ENCODE results near the gene SASH3. TPM values are rescaled to one million over a fixed set of nuclear protein-coding genes. Genes with fewer than 3 reads are reported as not detected.

SASH3 gene
- total and polyA plus RNA-seq, 8 donors: 0.58 to 12.1 (median 3.5) TPM; not detected in 1

GRCh38 chrX:129795584-129795983 lies 15.8 kb downstream of the SASH3 start:
- Histone ChIP-seq H3K36me3 (peaks cover 0 to 23% (median 5%) of the 10 kb centered on the region in 4 donors), H3K27me3 (no peaks in the 10 kb centered on the region), H3K9me3 (no peaks in the 10 kb centered on the region), H3K4me1 (no peaks in the 10 kb centered on the region), H3K27ac (no peak overlapping the region), H3K4me3 (no peak overlapping the region)
- DNase-seq: no peak
- intact Hi-C loops (cut with DNase I; ENCODE audit: low total_unique reads): no loop called here
- TF ChIP-seq CTCF (IDR thresholded peaks at IDR 0.05) (no peak), POLR2A (IDR thresholded peaks at IDR 0.05) (no peak), EP300 (IDR thresholded peaks at IDR 0.05) (no peak), POLR2AphosphoS5 (IDR thresholded peaks at IDR 0.05) (no peak)
- 75 to 93% (median 86%) methylated on average over 1 of the region's 1 CpG for WGBS, 5 donors

- DNase-seq: no peak
- no peaks in the 10 kb centered on the region for H3K27me3 ChIP-seq
- no peaks in the 10 kb centered on the region for H3K9me3 ChIP-seq
- no peak overlapping the region for H3K27ac ChIP-seq
- intact Hi-C loops (cut with DNase I; ENCODE audit: low total_unique reads): no loop called here
- H3K36me3 ChIP-seq: peaks cover 0 to 18% (median 5%) of the 10 kb centered on the region in 4 donors
- TF ChIP-seq POLR2AphosphoS5 (IDR thresholded peaks at IDR 0.05): no peak
- no peak for TF ChIP-seq CTCF (IDR thresholded peaks at IDR 0.05)
- TF ChIP-seq EP300 (IDR thresholded peaks at IDR 0.05): no peak
- no peak for TF ChIP-seq POLR2A (IDR thresholded peaks at IDR 0.05)
- H3K4me1 ChIP-seq: no peaks in the 10 kb centered on the region
- no peak overlapping the region for H3K4me3 ChIP-seq
- WGBS, 5 donors: 66 to 96% (median 96%) methylated on average over 3 to 4 of the region's 4 CpGs
These were observed 17.6 kb downstream of the SASH3 start for GRCh38 chrX:129797251-129797906.

- H3K9me3 ChIP-seq: no peaks in the 10 kb centered on the region
These were observed 18.7 kb downstream of the SASH3 start for GRCh38 chrX:129798456-129798855.

GRCh38 chrX:129798888-129799287 lies 19.1 kb downstream of the SASH3 start:
- 64 to 97% (median 80%) methylated on average over 5 of the region's 5 CpGs for WGBS, 5 donors
- Histone ChIP-seq H3K36me3 (peaks cover 0 to 16% (median 6%) of the 10 kb centered on the region in 4 donors), H3K27me3 (no peaks in the 10 kb centered on the region), H3K4me1 (no peaks in the 10 kb centered on the region), H3K4me3 (no peak overlapping the region), H3K27ac (no peak overlapping the region), H3K9me3 (no peaks in the 10 kb centered on the region)
- DNase-seq: no peak
- TF ChIP-seq POLR2A (IDR thresholded peaks at IDR 0.05) (no peak), CTCF (IDR thresholded peaks at IDR 0.05) (no peak), POLR2AphosphoS5 (IDR thresholded peaks at IDR 0.05) (no peak), EP300 (IDR thresholded peaks at IDR 0.05) (no peak)
- intact Hi-C loops (cut with DNase I; ENCODE audit: low total_unique reads): no loop called here

More at GRCh38 chrX:129798456-129798855, 18.7 kb downstream of the SASH3 start:
- Histone ChIP-seq H3K36me3 (peaks cover 0 to 16% (median 7%) of the 10 kb centered on the region in 4 donors), H3K4me3 (no peak overlapping the region), H3K27ac (no peak overlapping the region), H3K27me3 (no peaks in the 10 kb centered on the region), H3K4me1 (no peaks in the 10 kb centered on the region)
- TF ChIP-seq POLR2A (IDR thresholded peaks at IDR 0.05) (no peak), POLR2AphosphoS5 (IDR thresholded peaks at IDR 0.05) (no peak), EP300 (IDR thresholded peaks at IDR 0.05) (no peak), CTCF (IDR thresholded peaks at IDR 0.05) (no peak)
- intact Hi-C loops (cut with DNase I; ENCODE audit: low total_unique reads): no loop called here
- no peak for DNase-seq
- 71 to 97% (median 94%) methylated on average over 3 of the region's 3 CpGs for WGBS, 5 donors

Data from stomach (tissue), 9 donors.